Measurements from ENCODE around the gene FRK.
"Not testable (repeated sequence)": the region's sequence is repeated elsewhere in the genome, so short reads cannot be mapped to it uniquely, and the experiment has no call there.

Gene FRK

GRCh38 chr6:116046737-116047136, 14.0 kb downstream of the FRK start:
- Histone ChIP-seq H3K27ac (ENCODE audit: extremely low read depth, low read depth, low read length) (no peak overlapping the region), H3K36me3 (ENCODE audit: control insufficient read depth in 2 of 2, insufficient read depth in 1 of 2, low read length in 2 of 2) (no peaks in the 10 kb centered on the region), H3K4me1 (ENCODE audit: control insufficient read depth, insufficient read depth, low read length) (no peaks in the 10 kb centered on the region), H3K9me3 (ENCODE audit: control insufficient read depth, insufficient read depth, low read depth, low read length) (no peaks in the 10 kb centered on the region), H3K4me3 (ENCODE audit: low read depth, low read length) (no peak overlapping the region)
- TF ChIP-seq ZNF239 (tag by site-specific recombination; IDR thresholded peaks at IDR 0.05) (no peak), ZNF175 (tag by site-specific recombination; IDR thresholded peaks at IDR 0.05) (no peak), ZNF558 (tag by site-specific recombination; IDR thresholded peaks at IDR 0.05) (no peak), ZBTB6 (tag by site-specific recombination; IDR thresholded peaks at IDR 0.05) (no peak), IKZF3 (tag by site-specific recombination; IDR thresholded peaks at IDR 0.05) (no peak), ZNF747 (tag by site-specific recombination; IDR thresholded peaks at IDR 0.05) (no peak), ZNF221 (tag by site-specific recombination; IDR thresholded peaks at IDR 0.05; ENCODE audit: borderline replicate concordance) (no peak), ZNF621 (tag by site-specific recombination; IDR thresholded peaks at IDR 0.05) (no peak), ZNF133 (tag by site-specific recombination; IDR thresholded peaks at IDR 0.05) (no peak)
- TF ChIP-seq, protein P1, sequence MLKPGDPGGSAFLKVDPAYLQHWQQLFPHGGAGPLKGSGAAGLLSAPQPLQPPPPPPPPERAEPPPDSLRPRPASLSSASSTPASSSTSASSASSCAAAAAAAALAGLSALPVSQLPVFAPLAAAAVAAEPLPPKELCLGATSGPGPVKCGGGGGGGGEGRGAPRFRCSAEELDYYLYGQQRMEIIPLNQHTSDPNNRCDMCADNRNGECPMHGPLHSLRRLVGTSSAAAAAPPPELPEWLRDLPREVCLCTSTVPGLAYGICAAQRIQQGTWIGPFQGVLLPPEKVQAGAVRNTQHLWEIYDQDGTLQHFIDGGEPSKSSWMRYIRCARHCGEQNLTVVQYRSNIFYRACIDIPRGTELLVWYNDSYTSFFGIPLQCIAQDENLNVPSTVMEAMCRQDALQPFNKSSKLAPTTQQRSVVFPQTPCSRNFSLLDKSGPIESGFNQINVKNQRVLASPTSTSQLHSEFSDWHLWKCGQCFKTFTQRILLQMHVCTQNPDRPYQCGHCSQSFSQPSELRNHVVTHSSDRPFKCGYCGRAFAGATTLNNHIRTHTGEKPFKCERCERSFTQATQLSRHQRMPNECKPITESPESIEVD (tag by site-specific recombination; IDR thresholded peaks at IDR 0.05): no peak
- POLR2A ChIA-PET: no interaction called here
- CTCF ChIA-PET: interaction anchor here (0.6 to 1.0 kb wide), 3 partner anchors 8 to 36 kb away, joined by 3 to 5 read pairs (median 3); partner anchors contain the start of gene FRK

- H3K9me3 ChIP-seq (ENCODE audit: control insufficient read depth, insufficient read depth, low read depth, low read length); H3K36me3 ChIP-seq (ENCODE audit: control insufficient read depth in 2 of 2, insufficient read depth in 1 of 2, low read length in 2 of 2); H3K4me3 ChIP-seq (ENCODE audit: low read depth, low read length); H3K4me1 ChIP-seq (ENCODE audit: control insufficient read depth, insufficient read depth, low read length); H3K27ac ChIP-seq (ENCODE audit: extremely low read depth, low read depth, low read length); POLR2A ChIA-PET: not testable (repeated sequence)
- CTCF ChIA-PET: interaction anchor here (0.7 kb wide), 2 partner anchors 62 to 414 kb away, joined by 4 read pairs; no protein-coding TSS in a partner anchor
- peak; percentile 62; the same call in 1 of the 2 replicates for TF ChIP-seq ZNF146 (tag by site-specific recombination; IDR thresholded peaks at IDR 0.05)
These were observed 14.4 kb downstream of the FRK start for GRCh38 chr6:116046272-116046671.

DNA sequence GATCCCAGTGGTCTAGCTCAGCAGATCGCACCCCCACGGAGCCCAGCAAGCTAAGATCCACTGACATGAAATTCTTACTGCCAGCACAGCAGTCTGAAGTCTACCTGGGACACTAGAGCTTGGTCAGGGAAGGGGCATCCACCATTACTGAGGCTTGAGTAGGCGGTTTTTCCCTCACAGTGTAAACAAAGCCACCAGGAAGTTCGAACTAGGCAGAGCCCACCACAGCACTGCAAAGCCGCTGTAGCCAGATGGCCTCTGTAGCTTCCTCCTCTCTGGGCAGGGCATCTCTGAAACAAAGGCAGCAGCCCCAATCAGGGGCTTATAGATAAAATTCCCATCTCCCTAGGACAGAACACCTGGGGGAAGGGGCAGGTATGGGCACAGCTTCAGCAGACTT, 18.8 kb downstream of the FRK start:
- Histone ChIP-seq H3K4me3 (ENCODE audit: low read depth, low read length) (no peak overlapping the region), H3K27ac (ENCODE audit: extremely low read depth, low read depth, low read length) (no peak overlapping the region), H3K4me1 (ENCODE audit: control insufficient read depth, insufficient read depth, low read length) (no peaks in the 10 kb centered on the region), H3K9me3 (ENCODE audit: control insufficient read depth, insufficient read depth, low read depth, low read length) (no peaks in the 10 kb centered on the region), H3K36me3 (ENCODE audit: control insufficient read depth in 2 of 2, insufficient read depth in 1 of 2, low read length in 2 of 2) (no peaks in the 10 kb centered on the region)
- POLR2A ChIA-PET: no interaction called here
- CTCF ChIA-PET: interaction anchor here (0.7 kb wide), 1 partner anchor 49 kb away, joined by 3 read pairs; no protein-coding TSS in a partner anchor
- no peak for TF ChIP-seq ZNF658 (tag by site-specific recombination; IDR thresholded peaks at IDR 0.05)
- no peak for TF ChIP-seq ZNF394 (tag by site-specific recombination; IDR thresholded peaks at IDR 0.05; ENCODE audit: borderline replicate concordance)
- TF ChIP-seq, protein P2, sequence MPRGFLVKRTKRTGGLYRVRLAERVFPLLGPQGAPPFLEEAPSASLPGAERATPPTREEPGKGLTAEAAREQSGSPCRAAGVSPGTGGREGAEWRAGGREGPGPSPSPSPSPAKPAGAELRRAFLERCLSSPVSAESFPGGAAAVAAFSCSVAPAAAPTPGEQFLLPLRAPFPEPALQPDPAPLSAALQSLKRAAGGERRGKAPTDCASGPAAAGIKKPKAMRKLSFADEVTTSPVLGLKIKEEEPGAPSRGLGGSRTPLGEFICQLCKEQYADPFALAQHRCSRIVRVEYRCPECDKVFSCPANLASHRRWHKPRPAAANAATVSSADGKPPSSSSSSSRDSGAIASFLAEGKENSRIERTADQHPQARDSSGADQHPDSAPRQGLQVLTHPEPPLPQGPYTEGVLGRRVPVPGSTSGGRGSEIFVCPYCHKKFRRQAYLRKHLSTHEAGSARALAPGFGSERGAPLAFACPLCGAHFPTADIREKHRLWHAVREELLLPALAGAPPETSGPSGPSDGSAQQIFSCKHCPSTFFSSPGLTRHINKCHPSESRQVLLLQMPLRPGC (tag by site-specific recombination; IDR thresholded peaks at IDR 0.05): no peak
- TF ChIP-seq ZBTB21 (tag by site-specific recombination; IDR thresholded peaks at IDR 0.05): no peak
- TF ChIP-seq, protein P3, sequence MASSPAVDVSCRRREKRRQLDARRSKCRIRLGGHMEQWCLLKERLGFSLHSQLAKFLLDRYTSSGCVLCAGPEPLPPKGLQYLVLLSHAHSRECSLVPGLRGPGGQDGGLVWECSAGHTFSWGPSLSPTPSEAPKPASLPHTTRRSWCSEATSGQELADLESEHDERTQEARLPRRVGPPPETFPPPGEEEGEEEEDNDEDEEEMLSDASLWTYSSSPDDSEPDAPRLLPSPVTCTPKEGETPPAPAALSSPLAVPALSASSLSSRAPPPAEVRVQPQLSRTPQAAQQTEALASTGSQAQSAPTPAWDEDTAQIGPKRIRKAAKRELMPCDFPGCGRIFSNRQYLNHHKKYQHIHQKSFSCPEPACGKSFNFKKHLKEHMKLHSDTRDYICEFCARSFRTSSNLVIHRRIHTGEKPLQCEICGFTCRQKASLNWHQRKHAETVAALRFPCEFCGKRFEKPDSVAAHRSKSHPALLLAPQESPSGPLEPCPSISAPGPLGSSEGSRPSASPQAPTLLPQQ (tag by site-specific recombination; IDR thresholded peaks at IDR 0.05): no peak
- TF ChIP-seq GLI2 (tag by site-specific recombination; IDR thresholded peaks at IDR 0.05; ENCODE audit: borderline replicate concordance, low read depth): no peak
- TF ChIP-seq ZNF138 (tag by site-specific recombination; IDR thresholded peaks at IDR 0.05; ENCODE audit: borderline replicate concordance): no peak
- no peak for TF ChIP-seq ZNF843 (tag by site-specific recombination; IDR thresholded peaks at IDR 0.05)
- no peak for TF ChIP-seq ZNF366 (tag by site-specific recombination; conservative IDR thresholded peaks at IDR 0.05)
- TF ChIP-seq YY2 (tag by site-specific recombination; IDR thresholded peaks at IDR 0.05): no peak
- no peak for TF ChIP-seq HOXA7 (CRISPR knock-in tag; IDR thresholded peaks at IDR 0.05; ENCODE audit: borderline replicate concordance)
- TF ChIP-seq ATF2 (tag by site-specific recombination; IDR thresholded peaks at IDR 0.05; ENCODE audit: low read depth): no peak
- TF ChIP-seq ZSCAN16 (tag by site-specific recombination; IDR thresholded peaks at IDR 0.05): no peak

Measured in HEK293 (cell line).